ENCODE data around the gene EFHC1. TPM values are rescaled to one million over a fixed set of nuclear protein-coding genes. Genes with fewer than 3 reads are reported as not detected.
A peak's percentile ranks its signal among the peaks of the same experiment; 100 is the strongest.

Gene EFHC1
- polyA plus RNA-seq, 1 donor (not counting 4 experiments of a cell fraction or from before 2014, with no cell fraction given): 20.5 TPM

GRCh38 chr6:52503851-52504781 is 84.0 kb downstream of the EFHC1 start:
- FAIRE-seq (peak; percentile 85), DNase-seq (ENCODE audit: low read depth, low spot score) (peak; percentile 98)
- H3K27ac ChIP-seq (ENCODE audit: control insufficient read depth, insufficient read depth, low read length): peak overlapping the region; percentile 97
- H3K9me1 ChIP-seq (ENCODE audit: control insufficient read depth, extremely low read depth, insufficient read depth, low read length): no peaks in the 10 kb centered on the region
- peak overlapping the region; percentile 79 for H3K4me2 ChIP-seq (ENCODE audit: control insufficient read depth, extremely low read depth, insufficient read depth, low read depth, low read length)
- H3K79me2 ChIP-seq (ENCODE audit: control insufficient read depth, insufficient read depth, low read length): no peaks in the 10 kb centered on the region
- no peaks in the 10 kb centered on the region for H4K20me1 ChIP-seq (ENCODE audit: control insufficient read depth, extremely low read depth, insufficient read depth, low read length)
- no peaks in the 10 kb centered on the region for H3K9me3 ChIP-seq (ENCODE audit: control insufficient read depth, low read depth, low read length)
- peaks cover 44% of the 10 kb centered on the region for H3K4me1 ChIP-seq (ENCODE audit: control insufficient read depth, extremely low read depth, insufficient read depth, low read length)
- H3K36me3 ChIP-seq (ENCODE audit: control insufficient read depth in 2 of 2, extremely low read depth in 1 of 2, insufficient read depth in 2 of 2, low read length in 2 of 2): peaks cover 2 to 24% of the 10 kb centered on the region in 2 experiments
- H2AFZ ChIP-seq (ENCODE audit: control insufficient read depth, low read length): peak overlapping the region; percentile 60
- no peaks in the 10 kb centered on the region for H3K27me3 ChIP-seq (ENCODE audit: control insufficient read depth, extremely low read depth, insufficient read depth, low read length)
- TF ChIP-seq EZH2 (IDR thresholded peaks at IDR 0.05; ENCODE audit: low read length) (no peak), CTCF (optimal IDR thresholded peaks at IDR 0.05 in 1 of 3, IDR thresholded peaks at IDR 0.05 in 1 of 3, conservative IDR thresholded peaks at IDR 0.05 in 1 of 3; ENCODE audit: extremely low read depth in 1 of 3, insufficient read depth in 2 of 3, low read length in 3 of 3) (no peak)
- dilution Hi-C loops (cut with MboI; ENCODE audit: extremely low pct_ligation_motif_present, low sequenced_read_pairs): no loop called here
- peak overlapping the region in 1 of 3 experiments; percentile 48 for H3K4me3 ChIP-seq (ENCODE audit: control insufficient read depth in 2 of 3, extremely low read depth in 1 of 3, insufficient read depth in 2 of 3, low read depth in 1 of 3, low read length in 3 of 3)
- peak overlapping the region; percentile 83 for H3K9ac ChIP-seq (ENCODE audit: control insufficient read depth, extremely low read depth, insufficient read depth, low read length)

GRCh38 chr6:52504782-52505136 is 84.6 kb downstream of the EFHC1 start:
- H3K27me3 ChIP-seq (ENCODE audit: control insufficient read depth, extremely low read depth, insufficient read depth, low read length): no peaks in the 10 kb centered on the region
- H3K9me3 ChIP-seq (ENCODE audit: control insufficient read depth, low read depth, low read length): no peaks in the 10 kb centered on the region
- H3K79me2 ChIP-seq (ENCODE audit: control insufficient read depth, insufficient read depth, low read length): no peaks in the 10 kb centered on the region
- dilution Hi-C loops (cut with MboI; ENCODE audit: extremely low pct_ligation_motif_present, low sequenced_read_pairs): no loop called here
- no peak for FAIRE-seq
- peak overlapping the region; percentile 97 for H3K27ac ChIP-seq (ENCODE audit: control insufficient read depth, insufficient read depth, low read length)
- DNase-seq (ENCODE audit: low read depth, low spot score): no peak
- no peaks in the 10 kb centered on the region for H3K9me1 ChIP-seq (ENCODE audit: control insufficient read depth, extremely low read depth, insufficient read depth, low read length)
- TF ChIP-seq CTCF (optimal IDR thresholded peaks at IDR 0.05 in 1 of 3, IDR thresholded peaks at IDR 0.05 in 1 of 3, conservative IDR thresholded peaks at IDR 0.05 in 1 of 3; ENCODE audit: extremely low read depth in 1 of 3, insufficient read depth in 2 of 3, low read length in 3 of 3): no peak
- no peak for TF ChIP-seq EZH2 (IDR thresholded peaks at IDR 0.05; ENCODE audit: low read length)
- peaks cover 3 to 25% of the 10 kb centered on the region in 2 experiments for H3K36me3 ChIP-seq (ENCODE audit: control insufficient read depth in 2 of 2, extremely low read depth in 1 of 2, insufficient read depth in 2 of 2, low read length in 2 of 2)
- peaks cover 43% of the 10 kb centered on the region for H3K4me1 ChIP-seq (ENCODE audit: control insufficient read depth, extremely low read depth, insufficient read depth, low read length)
- peak overlapping the region; percentile 83 for H3K9ac ChIP-seq (ENCODE audit: control insufficient read depth, extremely low read depth, insufficient read depth, low read length)
- peak overlapping the region; percentile 61 for H3K4me2 ChIP-seq (ENCODE audit: control insufficient read depth, extremely low read depth, insufficient read depth, low read depth, low read length)
- H3K4me3 ChIP-seq (ENCODE audit: control insufficient read depth in 2 of 3, extremely low read depth in 1 of 3, insufficient read depth in 2 of 3, low read depth in 1 of 3, low read length in 3 of 3): no peak overlapping the region
- H4K20me1 ChIP-seq (ENCODE audit: control insufficient read depth, extremely low read depth, insufficient read depth, low read length): no peaks in the 10 kb centered on the region
- no peak overlapping the region for H2AFZ ChIP-seq (ENCODE audit: control insufficient read depth, low read length)

Data from keratinocyte (primary cell).